GM04504 (cell line): ENCODE results near the gene PDP2.
"Not testable (repeated sequence)": the region's sequence is repeated elsewhere in the genome, so short reads cannot be mapped to it uniquely, and the experiment has no call there.

ENCODE experiments used
- DNase-seq: peaks from one replicate; pipeline ENCODE4 v3.0.0-alpha.2; 2012; ENCODE audit warnings: low read depth

The PDP2 gene

DNA sequence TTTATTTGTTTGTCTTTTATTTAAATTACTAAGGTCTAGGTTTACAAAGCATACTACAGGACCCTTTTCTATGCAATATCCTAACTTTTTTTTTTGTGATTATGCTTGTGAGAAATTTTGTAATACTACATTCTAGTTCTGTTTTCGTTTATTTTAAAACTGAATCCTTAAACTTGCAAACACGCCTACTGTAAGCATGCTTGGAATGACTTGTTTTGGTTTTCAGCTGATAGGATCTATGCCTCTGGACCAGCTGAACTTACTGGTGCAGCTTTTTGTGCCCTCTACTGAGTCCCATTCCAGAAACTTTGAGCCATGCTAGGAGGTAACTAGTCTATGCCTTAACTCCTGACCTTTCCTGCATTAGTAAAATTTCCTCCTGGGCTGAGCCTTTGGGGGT is 6.0 kb downstream of the PDP2 start:
- no peak for DNase-seq

DNA sequence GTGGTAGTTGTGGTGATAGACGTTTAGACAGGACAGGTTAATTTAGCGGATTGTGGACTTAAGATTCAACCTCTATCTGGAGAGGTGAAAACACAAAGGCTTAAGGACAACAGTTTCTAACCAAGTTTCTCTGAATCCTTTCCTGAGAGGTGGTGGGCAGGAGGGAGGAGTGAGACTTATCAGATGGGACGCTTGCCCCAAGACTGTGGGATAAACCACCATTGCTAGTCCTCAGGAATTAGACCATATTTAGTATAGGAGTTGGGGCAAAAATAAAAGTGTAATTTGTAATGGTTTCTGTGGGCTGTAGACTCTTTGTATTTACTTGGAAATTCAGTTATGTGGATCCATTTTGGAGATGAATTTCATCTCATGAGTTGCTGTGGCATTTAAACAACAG is 6.6 kb downstream of the PDP2 start:
- DNase-seq = no peak

GRCh38 chr16:66888647-66889615 is 8.6 kb downstream of the PDP2 start:
- DNase-seq = no peak

GRCh38 chr16:66889622-66890021 is 9.3 kb downstream of the PDP2 start:
- no peak for DNase-seq

DNA sequence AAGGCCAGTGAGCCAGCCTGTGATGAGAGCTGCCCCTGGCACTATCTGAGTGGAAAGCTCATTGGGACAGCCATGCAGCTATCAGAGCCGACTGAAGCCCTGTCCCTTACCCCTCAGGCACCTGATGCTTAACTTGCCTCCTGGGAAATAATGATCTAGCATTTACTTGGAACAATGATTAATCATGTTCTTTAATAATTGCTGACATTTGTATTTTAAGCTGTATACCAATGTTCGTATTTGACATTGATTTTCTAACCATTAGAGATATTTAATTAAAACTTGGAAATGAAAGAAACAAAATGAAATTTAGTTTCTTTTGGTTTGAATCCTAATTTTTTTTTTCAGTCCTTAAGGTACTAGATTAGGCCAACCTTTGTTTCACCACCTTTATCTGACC is 10.5 kb downstream of the PDP2 start:
- no peak for DNase-seq

DNA sequence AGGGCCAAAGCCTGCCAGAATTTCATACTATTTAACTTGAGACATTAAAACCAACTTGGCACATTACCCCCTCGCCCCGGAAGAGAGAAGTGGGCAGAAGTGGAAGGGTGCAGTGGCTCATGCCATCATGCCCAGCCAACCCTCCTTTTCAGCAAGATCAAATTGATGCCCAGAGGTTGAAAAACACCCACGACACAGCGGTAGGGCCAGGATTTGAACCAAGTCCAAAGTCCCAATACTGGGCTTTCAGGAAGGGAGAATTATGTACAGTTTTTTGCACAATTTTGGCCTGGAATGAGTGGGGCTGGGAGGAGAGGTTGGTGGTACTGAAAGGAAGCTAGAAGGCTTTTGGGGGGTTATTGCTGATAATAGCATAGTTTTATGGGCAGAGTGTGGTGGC is 11.0 kb downstream of the PDP2 start:
- no peak for DNase-seq

GRCh38 chr16:66891797-66892196 is 11.5 kb downstream of the PDP2 start:
- no peak for DNase-seq

- DNase-seq = no peak
Measured at GRCh38 chr16:66894055-66894454, 13.7 kb downstream of the PDP2 start.

GRCh38 chr16:66894948-66895688 is 14.8 kb downstream of the PDP2 start:
- DNase-seq = peak; percentile 50

- no peak for DNase-seq
Measured at GRCh38 chr16:66895689-66895979, 15.3 kb downstream of the PDP2 start.

GRCh38 chr16:66895999-66896398 is 15.7 kb downstream of the PDP2 start:
- no peak for DNase-seq

GRCh38 chr16:66896682-66897081 is 16.4 kb downstream of the PDP2 start:
- DNase-seq = not testable (repeated sequence)

GRCh38 chr16:66898207-66898606 is 17.9 kb downstream of the PDP2 start:
- no peak for DNase-seq

- no peak for DNase-seq
Measured at GRCh38 chr16:66898933-66899309, 18.6 kb downstream of the PDP2 start.

GRCh38 chr16:66899310-66899944 is 19.1 kb downstream of the PDP2 start:
- no peak for DNase-seq

DNA sequence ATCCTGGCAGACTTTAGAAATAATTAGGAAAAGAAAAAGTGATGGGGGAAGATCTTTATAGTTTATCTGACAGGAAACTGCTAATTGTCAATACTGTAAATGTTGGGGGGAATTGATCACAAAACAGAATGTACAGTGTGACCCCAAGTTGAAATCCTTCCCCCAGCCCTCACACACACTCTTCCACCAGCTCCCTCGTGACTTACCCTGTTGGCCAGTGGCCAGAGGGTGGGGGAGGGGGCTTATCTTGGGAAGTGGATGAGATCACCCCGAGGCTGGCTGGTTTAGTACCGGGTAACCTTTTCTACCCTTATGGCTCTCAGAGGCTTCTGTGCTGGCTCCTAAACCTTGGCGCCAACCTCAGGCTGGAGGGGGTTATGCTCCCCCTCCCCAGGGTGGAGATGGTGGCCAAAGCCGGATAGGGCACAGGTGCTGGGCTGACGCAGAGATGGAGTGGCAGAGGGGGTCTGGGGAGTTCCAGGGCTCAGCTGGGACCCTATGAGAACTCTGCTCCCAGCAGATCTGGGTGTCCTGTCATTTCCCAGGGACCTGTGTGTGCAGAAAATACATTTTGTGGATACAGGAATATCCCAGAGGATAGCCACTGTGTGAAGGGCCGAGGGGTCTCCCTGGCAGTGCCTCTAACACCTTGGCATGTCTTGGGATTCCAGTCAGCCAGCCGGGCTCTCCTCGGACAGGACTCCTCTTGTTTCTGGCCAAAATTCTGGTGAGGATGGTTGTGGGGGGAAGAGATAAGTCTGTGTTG is 19.8 kb downstream of the PDP2 start:
- no peak for DNase-seq

GRCh38 chr16:66900721-66901441 is 20.6 kb downstream of the PDP2 start:
- no peak for DNase-seq

- DNase-seq = no peak
Measured at GRCh38 chr16:66901626-66902025, 21.3 kb downstream of the PDP2 start.

DNA sequence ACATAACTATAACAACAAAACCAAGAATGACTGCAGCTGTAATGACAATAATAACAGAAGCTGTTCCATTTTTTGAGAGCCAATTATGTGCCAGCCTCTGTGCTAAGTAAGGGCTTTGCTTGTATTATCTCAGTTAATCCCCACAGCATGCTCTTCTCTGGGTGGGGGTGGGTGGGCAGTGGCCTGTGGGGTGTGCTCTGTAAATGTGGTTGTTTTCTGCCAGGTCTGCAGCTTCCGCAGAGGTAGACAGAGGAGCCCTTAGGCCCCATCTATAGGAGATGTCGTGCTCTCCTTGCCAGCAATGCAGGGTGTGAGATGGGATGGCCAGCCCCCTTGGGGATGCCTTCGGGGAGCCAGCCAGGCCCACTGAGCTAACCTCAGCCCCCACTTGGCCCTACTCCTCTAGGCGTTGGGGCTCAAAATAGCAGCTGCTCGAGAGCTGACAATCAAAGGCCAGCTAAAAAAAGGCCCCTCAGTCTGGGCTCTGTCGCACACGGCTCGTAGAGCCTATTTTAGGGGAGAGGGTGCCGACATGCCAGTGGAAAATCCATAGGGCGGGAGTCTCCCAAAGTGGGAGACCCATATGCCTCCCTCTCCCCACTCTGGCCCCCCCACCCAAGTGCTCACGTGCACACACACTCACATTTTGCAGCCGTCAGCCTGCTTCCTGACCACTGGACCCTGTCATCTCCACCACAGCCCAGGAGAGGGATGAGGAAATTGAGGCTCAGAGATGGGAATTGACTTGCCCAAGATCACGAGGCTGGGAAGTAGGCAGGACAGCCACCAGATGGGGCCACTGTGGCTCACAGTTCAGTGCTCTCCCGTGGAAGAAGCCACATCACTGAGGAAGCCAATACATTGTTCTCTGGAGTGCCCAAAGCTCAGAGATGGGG is 22.6 kb downstream of the PDP2 start:
- no peak for DNase-seq
